ENCODE data around the gene FGG.

FGG gene

GRCh38 chr4:154640999-154641398 lies 28.5 kb upstream of the FGG start:
- ChIA-PET CTCF (interaction anchor here (1.0 kb wide), 1 partner anchor 22 kb away, joined by 5 read pairs; no protein-coding TSS in a partner anchor), POLR2A (no interaction called here)
- H3K4me3 ChIP-seq (ENCODE audit: low read depth, low read length), result no peak overlapping the region
- no peak for DNase-seq (ENCODE audit: low read depth, low spot score)
- no peak for TF ChIP-seq CTCF (IDR thresholded peaks at IDR 0.05; ENCODE audit: insufficient read depth, low read length, missing control alignments)

DNA sequence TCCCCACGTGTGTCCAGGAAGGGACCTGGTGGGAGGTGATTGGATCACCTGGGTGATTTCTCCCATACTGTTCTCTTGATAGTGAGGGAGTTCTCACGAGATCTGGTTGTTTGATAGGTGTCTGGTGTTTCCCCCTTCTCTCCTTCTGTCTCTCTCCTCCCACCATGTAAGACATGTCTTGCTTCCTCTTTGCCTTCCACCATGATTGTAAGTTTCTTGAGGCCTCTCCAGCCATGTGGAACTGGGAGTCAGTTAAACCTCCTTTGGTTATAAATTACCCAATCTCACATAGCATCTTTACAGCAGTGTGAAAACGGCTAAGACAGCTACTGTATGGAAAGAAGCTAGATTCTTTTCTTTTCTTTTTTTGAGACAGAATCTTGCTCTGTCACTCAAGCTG lies 21.6 kb upstream of the FGG start:
- no peak for DNase-seq (ENCODE audit: low read depth, low spot score)
- ChIA-PET CTCF (interaction anchor here (1.9 kb wide), 1 partner anchor 75 kb away, joined by 8 read pairs; no protein-coding TSS in a partner anchor), POLR2A (no interaction called here)
- H3K4me3 ChIP-seq (ENCODE audit: low read depth, low read length), result no peak overlapping the region
- TF ChIP-seq CTCF (IDR thresholded peaks at IDR 0.05; ENCODE audit: insufficient read depth, low read length, missing control alignments), result no peak

GRCh38 chr4:154631828-154632227 lies 19.4 kb upstream of the FGG start:
- DNase-seq (ENCODE audit: low read depth, low spot score), result no peak
- ChIA-PET CTCF (interaction anchor here (1.9 kb wide), 1 partner anchor 13 kb away, joined by 7 read pairs; no protein-coding TSS in a partner anchor), POLR2A (interaction anchor here (0.6 kb wide), 1 partner anchor 64 kb away, joined by 4 read pairs; no protein-coding TSS in a partner anchor)

GRCh38 chr4:154630324-154630723 lies 17.9 kb upstream of the FGG start:
- ChIA-PET POLR2A (no interaction called here), CTCF (interaction anchor here (1.2 to 1.6 kb wide), 2 partner anchors 12 to 71 kb away, joined by 4 to 8 read pairs; no protein-coding TSS in a partner anchor)
- DNase-seq (ENCODE audit: low read depth, low spot score), result no peak

More at GRCh38 chr4:154631828-154632227, 19.4 kb upstream of the FGG start:
- no peak for TF ChIP-seq CTCF (IDR thresholded peaks at IDR 0.05; ENCODE audit: insufficient read depth, low read length, missing control alignments)
- no peak overlapping the region for H3K4me3 ChIP-seq (ENCODE audit: low read depth, low read length)

GRCh38 chr4:154626793-154627484 lies 14.5 kb upstream of the FGG start:
- POLR2A ChIA-PET, result no interaction called here

More at GRCh38 chr4:154630324-154630723, 17.9 kb upstream of the FGG start:
- TF ChIP-seq CTCF (IDR thresholded peaks at IDR 0.05; ENCODE audit: insufficient read depth, low read length, missing control alignments), result no peak
- no peak overlapping the region for H3K4me3 ChIP-seq (ENCODE audit: low read depth, low read length)

More at GRCh38 chr4:154626793-154627484, 14.5 kb upstream of the FGG start:
- no peak for DNase-seq (ENCODE audit: low read depth, low spot score)
- CTCF ChIA-PET, result interaction anchor here (0.8 to 18.4 kb wide), 4 partner anchors 8 to 76 kb away, joined by 5 to 353 read pairs (median 81); partner anchors contain the start of genes FGB and PLRG1
- H3K4me3 ChIP-seq (ENCODE audit: low read depth, low read length), result peak overlapping the region; percentile 23
- TF ChIP-seq CTCF (IDR thresholded peaks at IDR 0.05; ENCODE audit: insufficient read depth, low read length, missing control alignments), result peak; percentile 52

Data from AG04449 (cell line).